H1 (cell line): Measurements from ENCODE around the gene CAMK2D. TPM values are rescaled to one million over a fixed set of nuclear protein-coding genes. Genes with fewer than 3 reads are reported as not detected.

Experiments
- CTCF ChIA-PET: fragments of 300-600 bp; sonication (Branson Sonifier 250); formaldehyde crosslinking; loops from one replicate; lab custom pipeline; 2021; ENCODE audit not compliant: partially characterized antibody; lab: Charles Lee
- POLR2A ChIA-PET: fragments of 300-600 bp; sonication (Branson Sonifier 250); formaldehyde crosslinking; loops from one replicate; lab custom pipeline; 2021; ENCODE audit warnings: inconsistent platforms; ENCODE audit not compliant: partially characterized antibody; lab: Charles Lee
- DNase-seq, 2 experiments: peaks; one replicate each; pipeline versions ENCODE4 v3.0.0 to v3.0.0-alpha.2; 2010 to 2022; ENCODE audit warnings: low spot score in 2 of 2, low read depth in 1 of 2, mixed read lengths in 1 of 2
- FAIRE-seq: peaks from 2 replicates; lab custom pipeline; 2011; peaks lifted over from hg19 to GRCh38; lab: Jason Lieb, UNC
- H2AFZ ChIP-seq: 2 replicates; pipeline ENCODE4 v1.8.1; 2012; ENCODE audit warnings: low read length, inconsistent platforms
- H2AK5ac ChIP-seq: 2 replicates; pipeline ENCODE4 v1.6.1; 2013; ENCODE audit warnings: low read depth, low read length
- H2BK120ac ChIP-seq: replicated peaks from 2 replicates; pipeline ENCODE3; 2013; ENCODE audit warnings: low read depth, low read length, inconsistent platforms
- H2BK12ac ChIP-seq: 2 replicates; pipeline ENCODE4 v1.6.1; 2013; ENCODE audit warnings: low read depth, low read length
- H2BK15ac ChIP-seq: 2 replicates; pipeline ENCODE4 v1.6.1; 2013; ENCODE audit warnings: low read length
- H2BK20ac ChIP-seq: 2 replicates; pipeline ENCODE4 v1.6.1; 2013; ENCODE audit warnings: low read length
- H2BK5ac ChIP-seq: 2 replicates; pipeline ENCODE4 v1.6.1; 2013; ENCODE audit warnings: low read depth, low read length
- H3K14ac ChIP-seq: 2 replicates; pipeline ENCODE4 v1.6.1; 2013; ENCODE audit warnings: inconsistent platforms; ENCODE audit not compliant: insufficient read length
- H3K18ac ChIP-seq: 2 replicates; pipeline ENCODE4 v1.6.1; 2013; ENCODE audit warnings: low read length; ENCODE audit errors: extremely low read depth
- H3K23ac ChIP-seq: 2 replicates; pipeline ENCODE4 v1.6.1; 2013; ENCODE audit warnings: inconsistent platforms; ENCODE audit not compliant: insufficient read length
- H3K23me2 ChIP-seq: 2 replicates; pipeline ENCODE4 v1.6.1; 2013; ENCODE audit warnings: low read depth, low read length
- H3K27ac ChIP-seq: 2 replicates; pipeline ENCODE4 v1.6.1; 2011; ENCODE audit warnings: low read depth, low read length, inconsistent platforms
- H3K27me3 ChIP-seq, 4 experiments: replicated peaks in 1 of 4; 1 replicate in 1 of 4; 2 replicates in 3 of 4; pipeline versions ENCODE4 v1.6.1 to v1.8.1; 2011 to 2013; ENCODE audit warnings: low read length in 3 of 4, mild to moderate bottlenecking in 3 of 4, inconsistent platforms in 2 of 4, mixed read lengths in 2 of 4, moderate library complexity in 1 of 4; ENCODE audit not compliant: control insufficient read depth in 3 of 4, insufficient read depth in 3 of 4; ENCODE audit errors: extremely low read depth in 1 of 4
- H3K36me3 ChIP-seq, 4 experiments: 2 replicates each; pipeline versions ENCODE4 v1.6.1 to v1.8.1; 2011 to 2013; ENCODE audit warnings: mild to moderate bottlenecking in 4 of 4, low read length in 3 of 4, moderate library complexity in 2 of 4, control low read depth in 1 of 4, inconsistent platforms in 1 of 4; ENCODE audit not compliant: insufficient read depth in 4 of 4, control insufficient read depth in 2 of 4
- H3K4ac ChIP-seq: replicated peaks from 2 replicates; pipeline ENCODE3; 2013; ENCODE audit warnings: low read length, low read depth, mixed read lengths, inconsistent platforms; ENCODE audit not compliant: insufficient read length
- H3K4me1 ChIP-seq, 4 experiments: replicated peaks in 1 of 4; 1 replicate in 1 of 4; 2 replicates in 3 of 4; pipeline versions ENCODE4 v1.6.1 to v1.8.1; 2011 to 2013; ENCODE audit warnings: low read length in 3 of 4, inconsistent platforms in 2 of 4, mixed read lengths in 1 of 4; ENCODE audit not compliant: insufficient read depth in 4 of 4, control insufficient read depth in 3 of 4
- H3K4me2 ChIP-seq, 2 experiments: 2 replicates each; pipeline versions ENCODE4 v1.6.1 to v1.8.1; 2011 to 2013; ENCODE audit warnings: low read depth in 2 of 2, low read length in 2 of 2, control low read depth in 1 of 2, inconsistent platforms in 1 of 2, mild to moderate bottlenecking in 1 of 2; ENCODE audit not compliant: insufficient read depth in 1 of 2
- H3K4me3 ChIP-seq, 4 experiments: fragments of 200-600, 300-600 bp in 1 of 4; sonication (generic), shearing (Covaris generic), sonication (Bioruptor Twin) in 1 of 4; 2 replicates each; pipeline versions ENCODE4 v1.5.1 to v1.8.1; 2011 to 2016; ENCODE audit warnings: low read length in 4 of 4, low read depth in 3 of 4, control low read depth in 2 of 4, inconsistent platforms in 2 of 4, mild to moderate bottlenecking in 2 of 4, mixed read lengths in 1 of 4, moderate library complexity in 1 of 4; ENCODE audit not compliant: insufficient read depth in 2 of 4; ENCODE audit errors: extremely low read depth in 1 of 4
- H3K56ac ChIP-seq: replicated peaks from 2 replicates; pipeline ENCODE3; 2013; ENCODE audit warnings: low read depth, mild to moderate bottlenecking, mixed read lengths, low read length, inconsistent platforms; ENCODE audit not compliant: insufficient read length
- H3K79me1 ChIP-seq: 2 replicates; pipeline ENCODE4 v1.6.1; 2013; ENCODE audit warnings: low read depth, low read length, control low read depth
- H3K79me2 ChIP-seq, 2 experiments: 2 replicates each; pipeline versions ENCODE4 v1.6.1 to v1.8.1; 2012 to 2013; ENCODE audit warnings: low read length in 2 of 2, mild to moderate bottlenecking in 2 of 2, inconsistent platforms in 1 of 2; ENCODE audit not compliant: insufficient read depth in 2 of 2, control insufficient read depth in 1 of 2
- H3K9ac ChIP-seq, 4 experiments: replicated peaks in 1 of 4; 1 replicate in 1 of 4; 2 replicates in 3 of 4; pipeline versions ENCODE4 v1.6.1 to v1.8.1; 2011 to 2013; ENCODE audit warnings: low read depth in 3 of 4, low read length in 3 of 4, control low read depth in 2 of 4, mild to moderate bottlenecking in 2 of 4, moderate library complexity in 2 of 4, inconsistent platforms in 1 of 4; ENCODE audit errors: extremely low read depth in 1 of 4
- H3K9me3 ChIP-seq, 2 experiments: 2 replicates each; pipeline versions ENCODE4 v1.6.1 to v1.8.1; 2012 to 2013; ENCODE audit warnings: mild to moderate bottlenecking in 2 of 2, moderate library complexity in 2 of 2, control low read depth in 1 of 2, inconsistent platforms in 1 of 2, low read depth in 1 of 2, low read length in 1 of 2, mixed read lengths in 1 of 2; ENCODE audit not compliant: insufficient read depth in 2 of 2
- H4K20me1 ChIP-seq, 2 experiments: replicated peaks in 1 of 2; 2 replicates each; pipeline versions ENCODE3 to v1.8.1; 2011 to 2013; ENCODE audit warnings: inconsistent platforms in 2 of 2, low read length in 2 of 2, mild to moderate bottlenecking in 1 of 2; ENCODE audit not compliant: insufficient read depth in 2 of 2, control insufficient read depth in 1 of 2
- H4K5ac ChIP-seq: 2 replicates; pipeline ENCODE4 v1.6.1; 2013; ENCODE audit warnings: low read length, low read depth, mixed read lengths, inconsistent platforms; ENCODE audit not compliant: insufficient read length
- H4K8ac ChIP-seq: 2 replicates; pipeline ENCODE4 v1.8.0; 2013; ENCODE audit warnings: mild to moderate bottlenecking, moderate library complexity, low read length, inconsistent platforms; ENCODE audit not compliant: insufficient read depth; ENCODE audit errors: extremely low read depth
- H4K91ac ChIP-seq: replicated peaks from 2 replicates; pipeline ENCODE3; 2013; ENCODE audit warnings: low read length, mixed read lengths, inconsistent platforms; ENCODE audit not compliant: insufficient read length
- CBX8 ChIP-seq: fragments of 300-800, 300-1000 bp; sonication (generic); IDR thresholded peaks from 2 replicates; pipeline ENCODE4 v1.7.1; 2016; ENCODE audit warnings: low read depth, low read length, borderline replicate concordance
- CHD1 ChIP-seq: IDR thresholded peaks from 2 replicates; pipeline ENCODE4 v1.6.1; 2012; ENCODE audit warnings: low read depth, low read length, improper control_type of control experiment
- KDM4A ChIP-seq: IDR thresholded peaks from one replicate; pipeline ENCODE4 v1.7.1; 2012; ENCODE audit warnings: low read depth, mild to moderate bottlenecking, moderate library complexity, low read length, inconsistent platforms; ENCODE audit not compliant: severe bottlenecking
- NRF1 ChIP-seq: IDR thresholded peaks from 2 replicates; pipeline ENCODE4 v1.6.1; 2011; ENCODE audit warnings: mild to moderate bottlenecking, low read depth, low read length, improper control_type of control experiment
- SAP30 ChIP-seq: fragments of 300-600 bp; sonication (generic); IDR thresholded peaks from 2 replicates; pipeline ENCODE4 v1.7.1; 2012; ENCODE audit warnings: low read length, moderate library complexity, mild to moderate bottlenecking, inconsistent platforms; ENCODE audit not compliant: insufficient read depth, insufficient replicate concordance
- SIRT6 ChIP-seq: IDR thresholded peaks from one replicate; pipeline ENCODE4 v1.7.1; 2012; ENCODE audit warnings: low read length, inconsistent platforms
- SP1 ChIP-seq: IDR thresholded peaks from 2 replicates; pipeline ENCODE4 v1.6.1; 2011; ENCODE audit warnings: low read depth, low read length
- SP2 ChIP-seq: IDR thresholded peaks from 2 replicates; pipeline ENCODE4 v1.6.1; 2012; ENCODE audit warnings: mild to moderate bottlenecking, low read length, inconsistent platforms
- TAF1 ChIP-seq: IDR thresholded peaks from 2 replicates; pipeline ENCODE4 v1.6.1; 2011; ENCODE audit warnings: mild to moderate bottlenecking, low read depth, low read length
- TBP ChIP-seq: IDR thresholded peaks from 2 replicates; pipeline ENCODE4 v1.6.1; 2011; ENCODE audit warnings: low read depth, low read length, improper control_type of control experiment
- YY1 ChIP-seq: IDR thresholded peaks from 2 replicates; pipeline ENCODE4 v1.6.1; 2011; ENCODE audit warnings: low read depth, mild to moderate bottlenecking, low read length
- ZNF274 ChIP-seq: IDR thresholded peaks from 2 replicates; pipeline ENCODE4 v1.7.0; 2012; ENCODE audit warnings: low read length, borderline replicate concordance; ENCODE audit errors: extremely low read depth
- WGBS, 2 experiments: shearing (Covaris generic) in 1 of 2; methylation state at CpG; one replicate each; pipeline versions ENCODE4 v1.1.6 to v1.1.7; 2013 to 2015; ENCODE audit warnings: low lambda C conversion rate in 2 of 2, mixed read lengths in 2 of 2, inconsistent platforms in 1 of 2, low coverage in 1 of 2, missing lambda C conversion rate in 1 of 2; ENCODE audit not compliant: insufficient replicate concordance in 2 of 2, insufficient coverage in 1 of 2, insufficient read length in 1 of 2; ENCODE audit errors: extremely low coverage in 1 of 2, missing lambda C conversion rate in 1 of 2; 5-methylcytosine and 5-hydroxymethylcytosine counted together
- polyA plus RNA-seq, 7 experiments: library from polyadenylated mRNA; depleted of rRNA in 3 of 7; stranded (reverse) in 5 of 7; unstranded in 2 of 7; fragments of >200 nt in 5 of 7; fragments of 200-250 nt in 2 of 7; gene quantifications; 1 replicate in 5 of 7; 2 replicates in 1 of 7; 4 replicates in 1 of 7; pipeline versions ENCODE4 v1.2.1 to v1.2.3, GENCODE V29; 2011 to 2013; ENCODE audit warnings: missing spikeins in 2 of 7, mixed read lengths in 2 of 7
- total RNA-seq: library from RNA; stranded (reverse); fragmentation: NEBNext Ultra II Directional; extraction: Animal tissue kit (Norgen Biotek cat#: 25700); gene quantifications from 2 replicates; pipeline ENCODE4 v1.2.1, GENCODE V29; 2021
- TF ChIP-seq, protein P1 (sequence below): IDR thresholded peaks from 2 replicates; pipeline ENCODE4 v1.6.1; 2011; ENCODE audit warnings: low read depth, mild to moderate bottlenecking, low read length; ENCODE audit not compliant: insufficient read depth
- TF ChIP-seq, protein P2 (sequence below): IDR thresholded peaks from 2 replicates; pipeline ENCODE4 v1.6.1; 2012; ENCODE audit warnings: low read length, inconsistent platforms

Gene CAMK2D
- total and polyA plus RNA-seq, 2 of the 8 experiments (the other 6 are each of a cell fraction or from before 2014, with no cell fraction given) = 3.2 to 7.0 TPM

DNA sequence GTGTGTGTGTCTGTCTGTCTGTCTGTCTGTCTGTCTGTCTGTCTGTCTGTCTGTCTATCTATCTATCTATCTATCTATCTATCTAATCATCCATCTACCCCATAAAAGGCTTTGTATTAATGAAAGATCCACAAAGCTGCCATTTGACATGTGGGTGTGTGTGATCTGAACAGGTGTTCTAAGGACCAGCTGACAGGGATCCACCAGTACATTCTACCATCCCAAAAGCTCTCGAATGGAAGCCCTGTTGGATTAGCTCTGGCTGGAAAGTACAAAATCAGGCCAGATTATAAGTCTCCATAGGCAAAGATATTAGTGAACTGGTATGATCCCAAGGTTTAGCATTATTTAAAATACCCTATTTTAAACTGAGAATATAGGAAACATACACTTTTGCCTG is 299.3 kb downstream of the CAMK2D start:
- Histone ChIP-seq H3K4me2 (no peak overlapping the region), H3K27ac (no peak overlapping the region), H3K9me3 (no peaks in the 10 kb centered on the region), H2BK20ac (no peak overlapping the region), H3K23me2 (no peaks in the 10 kb centered on the region; the same call in 1 of the 2 replicates), H2BK12ac (no peak overlapping the region), H4K20me1 (no peaks in the 10 kb centered on the region), H2BK120ac (no peak overlapping the region), H3K23ac (no peak overlapping the region), H3K56ac (no peak overlapping the region), H2AK5ac (no peak overlapping the region), H4K5ac (no peak overlapping the region), H3K27me3 (no peaks in the 10 kb centered on the region), H3K18ac (no peak overlapping the region), H2BK5ac (no peak overlapping the region), H3K4me3 (no peak overlapping the region), H4K91ac (no peak overlapping the region), H2BK15ac (no peak overlapping the region), H2AFZ (no peak overlapping the region), H3K4ac (no peak overlapping the region), H3K4me1 (no peaks in the 10 kb centered on the region), H3K36me3 (no peaks in the 10 kb centered on the region), H4K8ac (no peak overlapping the region), H3K79me1 (no peaks in the 10 kb centered on the region), H3K14ac (no peak overlapping the region), H3K9ac (no peak overlapping the region), H3K79me2 (no peaks in the 10 kb centered on the region)
- ChIA-PET CTCF (no interaction called here), POLR2A (no interaction called here)
- DNase-seq (no peak), FAIRE-seq (no peak)
- WGBS, 2 experiments = 100% methylated on average over 1 of the region's 1 CpG; no CpG with 5 or more reads in 1 of the 2 experiments
- TF ChIP-seq TAF1 (no peak), NRF1 (no peak), YY1 (no peak), CBX8 (no peak), SAP30 (no peak), SP2 (no peak), TBP (no peak), SIRT6 (no peak), CHD1 (no peak), ZNF274 (no peak), KDM4A (no peak), SP1 (no peak)
- TF ChIP-seq, protein P1, sequence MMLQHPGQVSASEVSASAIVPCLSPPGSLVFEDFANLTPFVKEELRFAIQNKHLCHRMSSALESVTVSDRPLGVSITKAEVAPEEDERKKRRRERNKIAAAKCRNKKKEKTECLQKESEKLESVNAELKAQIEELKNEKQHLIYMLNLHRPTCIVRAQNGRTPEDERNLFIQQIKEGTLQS = no peak
- TF ChIP-seq, protein P2, sequence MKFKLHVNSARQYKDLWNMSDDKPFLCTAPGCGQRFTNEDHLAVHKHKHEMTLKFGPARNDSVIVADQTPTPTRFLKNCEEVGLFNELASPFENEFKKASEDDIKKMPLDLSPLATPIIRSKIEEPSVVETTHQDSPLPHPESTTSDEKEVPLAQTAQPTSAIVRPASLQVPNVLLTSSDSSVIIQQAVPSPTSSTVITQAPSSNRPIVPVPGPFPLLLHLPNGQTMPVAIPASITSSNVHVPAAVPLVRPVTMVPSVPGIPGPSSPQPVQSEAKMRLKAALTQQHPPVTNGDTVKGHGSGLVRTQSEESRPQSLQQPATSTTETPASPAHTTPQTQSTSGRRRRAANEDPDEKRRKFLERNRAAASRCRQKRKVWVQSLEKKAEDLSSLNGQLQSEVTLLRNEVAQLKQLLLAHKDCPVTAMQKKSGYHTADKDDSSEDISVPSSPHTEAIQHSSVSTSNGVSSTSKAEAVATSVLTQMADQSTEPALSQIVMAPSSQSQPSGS = no peak
